HG02798 (cell line): ENCODE measurements around the gene ZGPAT.

Experiments
- ATAC-seq: cut with Tn5 transposase; IDR thresholded peaks from one replicate; pipeline ENCODE4 v1.9.1; 2021; ENCODE audit warnings: mild to moderate bottlenecking; ENCODE audit not compliant: unreplicated experiment, poor library complexity

The ZGPAT gene

DNA sequence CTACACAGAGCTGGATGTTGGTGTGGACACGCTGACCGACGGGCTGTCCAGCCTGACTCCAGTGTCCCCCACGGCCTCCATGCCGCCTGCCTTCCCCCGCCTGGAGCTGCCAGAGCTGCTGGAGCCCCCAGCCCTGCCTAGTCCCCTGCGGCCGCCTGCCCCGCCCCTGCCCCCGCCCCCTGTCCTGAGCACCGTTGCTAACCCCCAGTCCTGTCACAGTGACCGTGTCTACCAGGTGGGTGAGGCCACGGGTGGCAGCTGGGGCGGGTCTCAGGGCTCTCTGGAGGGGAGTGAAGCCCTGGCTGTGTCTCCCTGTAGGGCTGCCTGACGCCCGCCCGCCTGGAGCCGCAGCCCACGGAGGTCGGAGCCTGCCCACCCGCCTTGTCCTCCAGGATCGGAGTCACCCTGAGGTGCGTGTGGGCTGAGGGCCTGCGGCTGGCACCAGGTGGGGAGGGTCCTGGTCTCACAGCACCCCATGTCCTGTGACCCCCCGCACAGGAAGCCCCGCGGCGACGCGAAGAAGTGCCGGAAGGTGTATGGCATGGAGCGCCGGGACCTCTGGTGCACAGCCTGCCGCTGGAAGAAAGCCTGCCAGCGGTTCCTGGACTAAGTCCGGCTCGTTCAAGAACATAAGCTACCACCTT is 34.7 kb downstream of the ZGPAT start:
- ATAC-seq = no peak

DNA sequence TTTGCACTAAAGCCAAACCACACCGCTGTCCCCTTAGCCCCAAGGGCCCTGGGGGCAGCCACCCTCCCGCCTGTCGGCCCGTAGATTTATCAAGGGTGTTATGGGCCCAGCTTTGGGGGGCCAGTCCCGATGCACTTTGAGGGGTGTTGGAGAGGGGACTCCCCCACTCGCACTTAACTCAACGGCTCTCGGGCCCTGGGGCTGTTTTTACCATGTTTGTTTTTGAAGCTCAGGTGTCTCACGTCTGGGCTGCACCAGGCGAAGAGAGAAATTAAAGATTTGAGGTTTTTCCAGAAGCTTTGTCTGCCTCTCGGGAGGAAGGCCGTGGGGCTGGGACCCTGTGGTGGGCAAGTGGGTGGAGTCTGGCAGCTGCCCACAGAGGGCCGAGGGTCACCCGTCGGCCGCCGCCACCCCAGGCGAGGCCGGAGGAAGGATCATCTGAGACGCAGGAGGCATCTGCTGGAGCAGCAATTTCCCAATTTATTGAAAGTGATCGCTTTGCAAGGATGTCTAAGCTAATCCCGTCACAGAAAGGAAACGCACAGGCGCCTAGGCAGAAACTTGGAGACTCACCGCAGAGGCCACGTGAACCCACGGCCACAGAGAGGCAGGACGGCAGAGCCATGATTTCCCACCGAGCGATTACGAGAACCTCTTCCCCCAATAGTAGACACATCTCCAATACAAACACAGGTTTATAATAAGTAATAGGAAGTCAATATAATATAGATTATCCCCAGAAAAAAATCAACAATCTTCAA is 35.6 kb downstream of the ZGPAT start:
- no peak for ATAC-seq

DNA sequence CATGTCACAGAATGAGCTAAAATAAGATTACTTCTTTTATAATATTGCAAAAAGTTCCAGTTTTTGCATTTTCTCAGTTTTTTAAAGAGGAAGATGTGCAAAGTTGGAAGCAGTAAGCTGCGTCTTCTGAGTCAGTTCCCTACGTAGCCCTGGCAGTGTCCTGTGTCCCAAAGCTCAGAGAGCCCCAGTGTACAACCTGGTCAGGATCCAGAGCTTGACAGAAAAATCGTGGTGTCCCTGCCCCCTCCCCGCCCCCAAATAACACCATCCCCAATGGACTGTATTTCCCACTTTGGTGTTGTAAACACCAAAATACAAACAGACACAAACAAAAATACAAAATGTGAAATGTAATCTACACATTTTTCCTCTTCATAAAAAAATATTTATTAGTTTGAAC is 36.3 kb downstream of the ZGPAT start:
- no peak for ATAC-seq

DNA sequence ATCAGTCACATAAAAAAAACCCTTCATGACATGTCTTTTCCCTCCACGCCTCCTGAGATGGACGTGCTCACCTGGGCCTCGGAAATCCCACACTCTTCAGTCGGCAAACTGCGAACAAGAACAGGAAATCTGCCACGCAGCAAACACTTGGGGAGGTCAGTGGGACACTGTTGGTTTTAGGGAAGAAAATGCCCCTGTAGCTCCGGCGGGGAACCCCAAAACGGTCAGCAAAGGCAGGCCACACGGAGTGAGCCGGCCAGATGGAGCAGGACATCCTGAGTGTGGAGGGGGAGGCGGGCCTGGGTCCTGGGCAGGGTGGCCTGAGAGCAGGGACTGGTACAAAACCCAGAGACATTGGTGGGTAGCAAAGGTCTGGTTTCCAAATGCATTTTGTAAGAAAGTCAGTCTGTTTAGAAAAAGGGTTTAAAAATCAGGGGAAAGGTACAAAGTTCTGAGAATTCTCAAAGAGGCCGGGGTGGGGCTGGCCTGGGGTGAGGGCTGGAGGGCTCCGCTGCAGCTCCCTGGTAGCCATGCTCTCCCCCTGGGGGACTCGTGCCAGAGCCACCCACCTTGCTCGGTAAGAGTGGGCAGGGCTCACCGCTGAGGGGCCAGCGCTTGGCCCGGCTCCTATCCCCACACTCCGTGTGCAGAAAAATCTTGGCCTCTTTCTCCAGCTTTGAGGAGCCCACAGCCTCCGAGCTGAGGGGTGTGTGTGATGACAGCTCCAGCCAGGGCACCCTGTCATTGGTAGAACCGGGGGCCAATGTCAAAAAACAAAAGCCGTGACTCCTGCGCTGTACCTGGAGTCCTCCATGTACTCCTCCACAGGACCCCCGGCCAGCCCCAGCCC is 37.0 kb downstream of the ZGPAT start:
- no peak for ATAC-seq

DNA sequence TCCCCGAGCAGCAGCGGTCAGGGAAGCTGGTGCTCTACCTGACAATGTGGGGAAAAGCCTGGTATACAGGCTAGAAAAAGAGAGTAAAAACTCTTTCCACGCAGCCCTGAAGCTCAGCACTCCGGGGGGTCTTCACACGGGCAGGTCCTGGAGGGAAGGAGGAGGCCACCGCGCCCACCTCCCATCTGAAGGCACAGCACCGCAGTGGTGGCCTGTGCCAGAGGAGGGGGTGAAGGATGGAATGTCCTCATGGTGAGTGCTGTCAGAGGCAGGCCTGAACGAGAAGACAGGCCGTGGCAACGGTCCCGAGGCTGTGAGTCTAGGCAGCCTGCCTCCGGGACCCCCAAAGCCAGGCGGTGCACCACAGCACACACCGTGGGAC is 37.6 kb downstream of the ZGPAT start:
- no peak for ATAC-seq

DNA sequence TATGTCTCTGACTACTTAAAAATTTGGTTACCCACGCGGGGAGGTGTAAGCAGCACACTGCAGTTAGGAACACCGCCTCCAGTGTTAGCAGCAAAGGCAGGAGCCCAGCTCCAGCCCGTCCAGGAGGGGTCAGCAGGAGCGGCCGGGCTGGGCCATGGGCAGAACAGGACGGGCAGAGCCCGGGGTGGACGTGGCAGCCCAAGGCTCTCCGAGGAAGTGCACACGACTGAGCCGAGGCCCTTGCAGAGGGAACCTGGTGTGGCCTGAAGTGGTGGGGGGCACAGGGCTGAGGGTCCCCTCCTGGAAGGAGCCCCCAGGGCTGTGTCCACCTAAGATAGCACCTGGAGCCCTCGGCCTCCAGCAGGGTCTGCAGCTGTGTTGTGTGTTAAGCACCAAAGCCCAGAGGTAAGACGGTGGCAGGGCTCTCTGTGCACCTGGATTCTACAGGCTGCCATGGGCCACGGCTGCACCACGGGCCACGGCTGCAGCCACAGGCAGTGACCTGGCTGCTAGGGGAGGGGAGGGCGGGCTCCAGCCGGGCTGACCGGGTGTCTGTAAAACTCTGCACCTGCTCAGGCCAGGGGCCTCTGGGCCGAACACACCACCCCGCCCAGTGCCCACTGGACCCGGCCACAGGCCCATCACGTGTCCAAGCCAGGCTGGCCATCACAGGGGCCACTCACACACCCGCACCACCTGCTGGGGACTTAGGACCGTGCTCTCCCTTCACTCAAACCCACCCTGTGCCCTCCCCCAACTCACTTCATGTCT is 38.3 kb downstream of the ZGPAT start:
- no peak for ATAC-seq

DNA sequence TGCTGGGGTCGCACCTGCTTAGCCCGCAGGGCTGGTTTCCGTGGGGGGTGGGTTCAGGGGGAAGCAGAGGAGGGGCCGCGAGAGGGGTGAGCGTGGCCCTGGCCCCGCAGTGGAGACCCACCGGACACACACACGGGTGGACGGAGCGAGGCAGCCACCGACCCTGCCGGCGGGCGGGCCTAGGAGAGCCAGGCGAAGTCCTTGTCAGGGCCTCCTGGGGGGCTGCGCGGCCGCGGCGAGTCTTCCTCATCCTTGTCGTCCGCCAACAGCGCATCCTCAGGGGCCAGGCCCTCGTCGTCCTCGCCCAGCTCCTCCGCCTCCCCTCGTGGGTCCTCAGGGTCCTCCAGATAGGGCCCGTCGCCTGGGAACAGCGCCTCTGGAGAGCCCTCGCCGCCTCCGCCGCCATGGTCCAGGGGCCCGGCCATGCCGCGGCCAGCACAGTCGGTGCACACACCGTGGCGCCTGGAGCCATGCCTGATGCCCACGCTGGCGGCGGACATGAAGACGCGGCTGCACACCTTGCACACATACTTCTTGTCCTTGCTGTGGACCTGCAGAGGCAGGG is 39.0 kb downstream of the ZGPAT start:
- ATAC-seq = no peak

DNA sequence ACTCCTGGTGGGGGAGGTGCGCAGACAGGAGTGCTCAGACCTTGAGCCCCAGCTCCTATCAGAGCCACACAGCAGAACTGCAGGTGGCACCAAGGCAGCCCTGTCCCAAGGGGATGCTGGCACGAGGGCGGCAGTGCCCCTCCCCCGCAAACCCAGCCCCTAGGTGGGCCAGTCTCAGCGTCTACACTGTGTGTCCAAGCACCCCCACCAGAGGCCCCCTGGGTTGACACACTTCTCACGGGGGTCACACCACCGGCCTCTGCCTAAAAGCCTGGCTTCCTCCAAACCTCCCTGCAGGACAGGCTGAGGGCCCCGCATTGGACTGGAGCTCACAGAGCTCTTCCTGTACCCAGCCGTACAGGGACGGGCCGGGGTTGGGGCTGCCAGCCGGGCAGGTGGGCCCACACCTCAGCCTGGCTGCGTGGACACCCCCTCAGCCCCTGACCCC is 39.8 kb downstream of the ZGPAT start:
- ATAC-seq = no peak

DNA sequence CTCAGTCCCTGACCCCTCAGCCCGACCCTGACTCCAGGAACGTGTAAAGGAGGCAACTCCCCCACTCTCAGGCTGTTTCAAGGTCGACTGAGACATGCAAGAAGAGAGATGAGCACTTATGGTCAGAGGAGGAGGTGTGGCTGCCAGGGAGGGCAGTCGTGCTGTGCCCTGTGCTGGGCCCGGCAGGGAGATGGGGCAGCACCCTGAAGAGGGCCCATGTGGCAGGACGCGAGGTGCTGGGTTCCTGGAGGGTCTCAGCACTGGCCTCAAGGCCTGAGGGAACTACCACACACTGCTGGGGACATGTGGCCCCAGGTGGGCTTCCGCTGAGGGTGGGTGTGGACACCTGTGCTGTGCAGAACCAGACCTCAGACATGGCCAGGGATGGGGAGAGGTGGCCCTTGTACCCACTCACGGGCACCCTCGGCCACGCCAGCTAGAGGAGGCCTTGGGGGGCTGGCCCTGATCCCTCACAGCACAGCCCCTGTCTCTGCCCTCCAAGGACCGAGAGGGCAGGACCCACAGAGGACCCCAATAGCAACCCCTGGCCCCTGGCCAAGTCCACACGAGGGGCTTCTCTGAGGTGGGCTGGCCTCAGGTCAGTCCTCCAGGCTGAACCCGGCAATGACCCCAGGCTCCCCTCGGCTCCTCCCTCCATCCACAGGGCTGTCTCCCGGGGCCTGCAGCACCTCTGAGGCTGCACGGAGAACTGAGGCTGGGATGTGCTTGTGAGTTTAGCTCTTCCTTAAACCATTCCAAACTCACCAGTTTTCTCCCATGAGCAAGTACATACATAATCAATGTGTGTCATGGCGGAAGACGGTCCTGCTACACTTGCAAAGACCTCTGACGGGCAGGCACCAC is 40.5 kb downstream of the ZGPAT start:
- no peak for ATAC-seq

DNA sequence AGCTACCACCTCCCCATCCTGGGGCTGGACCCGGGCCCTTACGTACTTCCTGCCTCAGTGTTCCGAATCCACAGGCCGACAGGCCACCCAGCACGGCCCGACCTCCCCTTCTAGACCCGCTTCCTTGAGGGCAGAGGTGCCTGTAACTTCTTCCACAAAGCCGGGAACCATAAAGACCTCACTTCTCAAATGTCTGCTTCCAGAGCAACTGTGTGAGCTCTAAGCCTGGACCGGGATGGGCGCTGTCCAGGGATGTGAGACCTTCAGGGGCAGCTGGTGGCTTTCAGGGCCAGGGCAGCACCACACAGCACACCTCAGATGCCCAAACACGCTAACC is 41.1 kb downstream of the ZGPAT start:
- ATAC-seq = no peak

DNA sequence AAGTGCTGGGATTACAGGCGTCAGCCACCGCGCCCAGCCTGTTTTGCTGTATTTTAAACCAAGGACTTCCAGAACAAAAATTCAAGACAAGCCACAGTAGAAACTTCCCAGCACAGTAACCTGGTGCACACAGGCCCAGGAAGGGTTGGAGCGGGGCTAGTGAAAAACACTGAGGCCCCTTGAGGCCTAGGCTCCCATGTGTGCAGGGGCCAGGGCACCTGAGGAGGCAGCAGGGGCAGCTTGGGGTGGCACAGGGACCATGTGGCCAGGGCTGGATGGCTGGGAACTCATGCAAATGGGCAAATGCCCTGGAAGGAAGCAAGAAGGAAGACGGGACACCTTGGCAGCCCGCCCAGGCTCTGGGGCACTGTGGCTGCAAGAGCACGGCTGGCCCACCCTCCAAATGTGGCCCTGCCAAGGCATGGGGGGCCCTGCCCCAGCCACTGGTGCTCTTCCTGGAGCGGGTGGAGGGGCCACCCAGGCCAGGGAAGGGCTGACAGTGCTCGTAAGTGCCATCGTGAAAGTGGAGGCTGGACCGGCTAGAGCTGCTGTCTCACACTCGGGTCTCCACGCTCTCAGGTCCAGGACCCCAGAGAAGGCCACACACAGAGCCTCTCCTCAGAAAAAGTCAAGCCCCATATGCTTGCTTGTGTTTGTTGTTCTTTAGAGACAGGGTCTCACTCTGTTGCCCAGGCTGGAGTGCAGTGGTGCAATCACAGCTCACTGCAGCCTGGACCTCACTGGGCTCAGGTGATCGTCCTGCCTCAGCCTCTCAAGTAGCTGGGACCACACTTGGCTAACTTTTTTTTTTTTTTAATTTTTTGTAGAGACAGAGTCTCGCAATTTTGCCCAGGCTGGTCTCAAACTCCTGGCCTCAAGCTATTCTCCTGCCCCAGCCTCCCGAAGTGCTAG is 42.0 kb downstream of the ZGPAT start:
- ATAC-seq = no peak

DNA sequence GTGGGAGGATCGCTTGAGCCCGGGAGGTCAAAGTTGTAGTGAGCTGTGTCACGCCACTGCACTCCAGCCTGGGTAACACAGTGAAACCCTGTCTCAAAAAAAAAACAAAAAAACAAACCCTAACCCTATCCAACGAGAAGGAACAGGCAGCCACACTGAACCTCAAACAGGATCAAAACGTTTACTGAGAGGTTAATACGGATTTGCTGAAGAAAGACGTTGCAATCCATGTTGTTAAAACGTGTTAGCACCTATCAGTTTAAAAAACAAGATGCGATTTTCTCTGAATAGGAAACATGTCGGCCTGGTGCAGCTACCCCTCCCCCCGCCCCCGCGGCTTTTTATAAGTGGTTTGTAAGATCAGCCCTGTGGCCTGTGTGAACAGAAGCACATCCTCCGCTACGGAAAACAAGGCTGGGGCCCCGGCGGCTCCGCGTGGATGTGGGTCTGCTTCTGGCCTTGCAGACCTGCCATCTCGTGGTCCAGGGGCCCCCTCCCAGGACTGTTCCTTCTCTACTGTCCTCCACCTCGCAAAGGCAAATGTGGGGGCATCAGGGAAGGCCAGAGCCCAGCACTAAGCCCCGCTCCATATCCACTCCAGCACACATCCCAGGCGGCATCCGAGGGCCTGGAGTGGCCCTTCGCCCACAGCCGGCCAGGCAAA is 43.1 kb downstream of the ZGPAT start:
- no peak for ATAC-seq

DNA sequence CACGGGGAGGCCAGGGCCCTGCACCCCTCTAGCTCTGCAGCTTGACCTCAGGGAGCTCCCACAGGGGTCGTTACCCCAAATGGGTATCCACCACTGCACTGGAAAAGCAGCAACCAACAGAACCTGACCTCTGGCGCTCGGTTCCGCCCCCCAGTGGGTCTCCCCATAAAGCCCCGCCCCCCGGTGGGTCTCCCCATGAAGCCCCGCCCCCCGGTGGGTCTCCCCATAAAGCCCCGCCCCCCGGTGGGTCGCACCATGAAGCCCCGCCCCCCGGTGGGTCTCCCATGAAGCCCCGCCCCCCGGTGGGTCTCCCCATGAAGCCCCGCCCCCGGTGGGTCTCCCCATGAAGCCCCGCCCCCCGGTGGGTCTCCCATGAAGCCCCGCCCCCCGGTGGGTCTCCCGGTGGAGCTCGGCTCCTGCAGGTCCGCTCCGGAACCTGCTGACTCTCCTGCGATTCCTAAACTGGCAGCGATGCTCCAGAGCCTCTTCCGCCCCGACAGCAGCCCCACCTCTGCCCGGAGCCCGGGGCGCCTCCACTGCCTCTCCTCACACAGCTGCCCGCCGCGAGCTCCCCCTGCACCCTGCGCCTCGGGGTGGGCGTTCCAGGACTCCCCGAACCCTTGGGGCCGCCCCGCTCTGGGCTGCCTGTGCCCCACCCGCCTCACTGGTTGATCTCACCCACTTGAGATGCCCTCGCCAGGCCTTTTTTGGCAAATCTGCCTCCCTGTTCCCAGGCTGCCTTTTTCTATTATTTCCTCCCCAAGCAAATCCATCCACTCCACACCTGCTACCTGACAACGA is 43.8 kb downstream of the ZGPAT start:
- no peak for ATAC-seq

DNA sequence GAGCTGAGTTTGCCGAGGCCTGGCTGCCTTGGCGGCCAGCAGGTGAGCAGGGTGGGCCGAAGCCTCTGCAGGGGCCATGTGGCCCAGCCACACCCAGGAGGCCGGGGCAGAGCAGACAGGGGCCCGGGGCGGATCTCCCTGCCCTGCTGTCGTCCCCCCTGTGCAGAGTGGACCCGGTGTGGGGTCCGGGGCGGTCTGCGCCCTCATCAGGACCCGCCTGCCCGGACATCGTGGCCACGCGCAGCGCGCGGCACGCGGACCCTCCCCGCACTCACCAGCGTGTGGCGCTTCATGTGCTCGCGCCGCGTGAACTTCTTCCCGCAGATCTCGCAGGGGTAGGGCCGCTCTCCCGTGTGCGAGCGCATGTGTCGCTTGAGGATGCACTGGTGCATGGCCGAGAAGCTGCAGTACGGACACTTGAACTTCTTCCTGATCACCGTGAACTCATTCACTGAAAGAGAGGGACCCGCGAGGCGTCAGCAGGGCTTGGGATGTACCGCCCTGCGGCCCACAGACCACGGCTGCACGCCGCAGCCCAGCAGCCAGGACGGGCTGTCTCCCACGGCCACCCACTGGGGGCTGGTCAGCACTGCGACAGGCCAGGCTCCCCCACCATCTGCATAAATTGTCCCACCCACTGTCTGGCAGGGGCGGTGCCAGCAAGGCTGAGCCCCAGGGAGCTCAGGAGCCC is 44.7 kb downstream of the ZGPAT start:
- no peak for ATAC-seq

DNA sequence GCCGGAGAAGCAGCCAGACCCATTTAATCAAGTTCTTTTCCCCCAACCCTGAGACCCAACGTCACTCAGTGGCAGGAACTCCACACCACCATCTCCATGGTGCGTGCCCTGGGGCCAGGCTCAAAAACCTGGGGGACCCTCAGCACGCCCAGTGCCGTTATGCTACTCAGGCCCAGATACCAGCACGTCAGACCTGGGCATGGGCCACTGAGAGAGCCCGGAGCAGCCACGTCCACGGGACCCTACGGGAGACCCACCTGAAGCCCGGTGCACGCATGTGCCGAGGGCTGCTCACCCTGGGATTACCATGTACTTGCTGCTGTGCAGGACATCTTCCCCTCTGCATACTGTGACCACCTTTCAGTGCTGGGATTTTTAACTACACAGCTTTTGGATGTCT is 45.5 kb downstream of the ZGPAT start:
- ATAC-seq = no peak

DNA sequence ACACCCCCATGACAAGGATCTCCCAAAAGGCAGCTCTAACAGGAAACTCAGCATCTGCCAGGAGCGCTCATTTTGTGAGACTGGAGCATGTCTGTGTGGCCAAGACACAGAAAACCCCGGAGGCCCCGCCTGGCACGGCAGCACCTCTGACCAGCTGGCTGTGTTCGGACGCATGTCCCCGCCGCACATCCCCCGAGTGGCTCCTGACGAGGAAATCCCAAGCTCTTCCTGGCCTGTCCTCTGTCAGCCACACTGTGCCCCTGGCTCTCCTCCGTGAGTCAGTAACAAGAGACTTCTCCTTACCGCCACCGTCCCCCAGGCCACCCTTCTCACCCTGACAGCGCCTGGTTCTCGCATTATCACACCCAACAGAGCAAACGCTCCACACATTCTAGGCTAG is 46.2 kb downstream of the ZGPAT start:
- no peak for ATAC-seq
